Astrocyte of the spinal cord (primary cell): ENCODE results near the gene MPG.

Experiments
- DNase-seq: peaks from one replicate; pipeline ENCODE4 v3.0.0; 2011; ENCODE audit warnings: low read depth, low spot score
- H3K4me3 ChIP-seq: 2 replicates; pipeline ENCODE4 v1.5.1; 2011; ENCODE audit warnings: low read depth, mild to moderate bottlenecking, low read length, moderate library complexity
- CTCF ChIP-seq: IDR thresholded peaks from 2 replicates; pipeline ENCODE4 v1.5.1; 2012; ENCODE audit warnings: low read depth, mild to moderate bottlenecking, low read length, inconsistent platforms
- in situ Hi-C: cut with HindIII; loops from 2 replicates; pipeline ENCODE4 v1.10.0; 2017; ENCODE audit warnings: low sequenced_read_pairs

The MPG gene

GRCh38 chr16:60166-60565 lies 17.9 kb upstream of the MPG start:
- DNase-seq, result no peak
- TF ChIP-seq CTCF, result no peak
- H3K4me3 ChIP-seq, result no peak overlapping the region
- in situ Hi-C loops, result no loop called here

- DNase-seq, result no peak
These were observed 16.8 kb upstream of the MPG start for GRCh38 chr16:60929-61878.

GRCh38 chr16:61879-62281 lies 16.1 kb upstream of the MPG start:
- H3K4me3 ChIP-seq, result no peak overlapping the region
- in situ Hi-C loops, result no loop called here
- DNase-seq, result no peak
- TF ChIP-seq CTCF, result no peak

More at GRCh38 chr16:60929-61878, 16.8 kb upstream of the MPG start:
- H3K4me3 ChIP-seq, result no peak overlapping the region
- in situ Hi-C loops, result no loop called here
- no peak for TF ChIP-seq CTCF

- H3K4me3 ChIP-seq, result no peak overlapping the region
- DNase-seq, result no peak
- in situ Hi-C loops, result no loop called here
- no peak for TF ChIP-seq CTCF
These were observed 15.6 kb upstream of the MPG start for GRCh38 chr16:62283-62967.

- TF ChIP-seq CTCF, result no peak
- H3K4me3 ChIP-seq, result no peak overlapping the region
- in situ Hi-C loops, result no loop called here
- no peak for DNase-seq
These were observed 15.0 kb upstream of the MPG start for GRCh38 chr16:62968-63391.

GRCh38 chr16:63466-63865 lies 14.6 kb upstream of the MPG start:
- H3K4me3 ChIP-seq, result no peak overlapping the region
- in situ Hi-C loops, result no loop called here
- TF ChIP-seq CTCF, result no peak
- no peak for DNase-seq
